Astrocyte of the spinal cord (primary cell): Measurements from ENCODE around the gene SHD.

ENCODE experiments used
- DNase-seq: peaks from one replicate; pipeline ENCODE4 v3.0.0; 2011; ENCODE audit warnings: low read depth, low spot score
- H3K4me3 ChIP-seq: 2 replicates; pipeline ENCODE4 v1.5.1; 2011; ENCODE audit warnings: low read depth, mild to moderate bottlenecking, low read length, moderate library complexity
- CTCF ChIP-seq: IDR thresholded peaks from 2 replicates; pipeline ENCODE4 v1.5.1; 2012; ENCODE audit warnings: low read depth, mild to moderate bottlenecking, low read length, inconsistent platforms
- in situ Hi-C: cut with HindIII; loops from 2 replicates; pipeline ENCODE4 v1.10.0; 2017; ENCODE audit warnings: low sequenced_read_pairs

Gene SHD

GRCh38 chr19:4257025-4257424, 22.0 kb upstream of the SHD start:
- no peak for TF ChIP-seq CTCF
- H3K4me3 ChIP-seq, result no peak overlapping the region
- no peak for DNase-seq
- in situ Hi-C loops, result no loop called here

DNA sequence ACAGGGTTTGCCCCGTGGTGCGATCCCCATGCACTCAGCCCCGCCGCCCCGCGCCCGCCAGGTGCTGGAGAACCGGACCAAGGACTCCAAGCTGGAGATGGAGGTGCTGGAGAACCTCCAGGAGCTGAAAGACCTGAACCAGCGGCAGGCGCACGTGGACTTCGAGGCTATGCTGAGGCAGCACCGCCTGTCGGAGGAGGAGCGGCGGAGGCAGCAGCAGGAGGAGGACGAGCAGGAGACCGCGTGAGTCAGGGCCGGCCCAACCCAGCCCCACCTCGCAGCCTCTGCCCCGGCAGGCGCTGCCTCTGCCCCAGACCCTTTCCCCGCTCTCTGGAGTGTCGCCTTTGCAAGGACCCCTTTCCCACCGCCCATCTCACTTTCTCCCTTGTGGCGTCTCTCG, 20.9 kb upstream of the SHD start:
- H3K4me3 ChIP-seq, result no peak overlapping the region
- no peak for TF ChIP-seq CTCF
- no peak for DNase-seq
- in situ Hi-C loops, result no loop called here

DNA sequence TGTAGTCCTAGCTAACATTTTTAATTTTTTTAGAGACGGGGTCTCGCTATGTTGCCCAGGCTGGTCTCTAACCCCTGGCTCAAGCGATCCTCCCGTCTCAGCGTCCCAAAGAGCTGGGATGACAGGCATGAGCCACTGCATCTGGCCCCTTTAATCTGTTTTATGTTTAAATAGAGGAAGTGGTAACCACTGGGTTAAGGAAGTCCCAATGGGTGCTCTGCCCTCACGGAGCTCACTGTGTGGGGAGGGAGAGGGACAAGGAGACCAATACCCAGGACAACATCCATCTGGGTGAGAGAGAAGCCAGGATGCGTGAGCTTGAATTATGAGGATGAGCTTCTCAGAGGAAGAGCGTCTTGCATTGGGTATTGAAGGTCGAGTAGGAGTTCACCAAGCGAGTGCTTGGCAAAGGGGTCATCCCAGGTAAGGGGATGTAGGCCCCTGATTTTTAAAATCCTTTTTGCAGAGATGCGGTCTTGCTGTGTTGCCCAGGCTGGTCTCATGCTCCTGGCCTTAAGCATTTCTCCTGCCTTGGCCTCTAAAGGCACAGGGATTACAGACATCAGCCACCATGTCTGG, 18.4 kb upstream of the SHD start:
- H3K4me3 ChIP-seq, result no peak overlapping the region
- in situ Hi-C loops, result no loop called here
- DNase-seq, result no peak
- TF ChIP-seq CTCF, result no peak

DNA sequence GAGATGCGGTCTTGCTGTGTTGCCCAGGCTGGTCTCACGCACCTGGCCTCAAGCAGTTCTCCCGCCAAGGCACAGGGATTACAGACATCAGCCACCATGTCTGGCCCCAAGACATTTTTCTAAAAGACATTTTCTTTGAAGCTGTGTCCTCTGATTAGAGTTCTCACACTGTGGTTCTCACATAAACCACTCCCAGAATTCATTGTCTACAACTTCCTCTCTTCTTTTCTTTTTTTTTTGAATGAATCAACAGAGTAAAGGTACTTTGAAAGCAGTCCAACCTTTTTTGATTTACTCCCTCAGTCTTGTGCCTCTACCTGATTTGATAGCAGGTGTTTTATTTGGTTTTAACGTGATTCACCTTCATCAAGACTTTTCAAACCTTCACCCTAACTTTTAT, 14.3 kb upstream of the SHD start:
- no peak for TF ChIP-seq CTCF
- in situ Hi-C loops, result no loop called here
- no peak overlapping the region for H3K4me3 ChIP-seq
- DNase-seq, result no peak

- H3K4me3 ChIP-seq, result no peak overlapping the region
- no peak for TF ChIP-seq CTCF
- in situ Hi-C loops, result no loop called here
- DNase-seq, result no peak
Observed at GRCh38 chr19:4266253-4267000, 12.6 kb upstream of the SHD start.

DNA sequence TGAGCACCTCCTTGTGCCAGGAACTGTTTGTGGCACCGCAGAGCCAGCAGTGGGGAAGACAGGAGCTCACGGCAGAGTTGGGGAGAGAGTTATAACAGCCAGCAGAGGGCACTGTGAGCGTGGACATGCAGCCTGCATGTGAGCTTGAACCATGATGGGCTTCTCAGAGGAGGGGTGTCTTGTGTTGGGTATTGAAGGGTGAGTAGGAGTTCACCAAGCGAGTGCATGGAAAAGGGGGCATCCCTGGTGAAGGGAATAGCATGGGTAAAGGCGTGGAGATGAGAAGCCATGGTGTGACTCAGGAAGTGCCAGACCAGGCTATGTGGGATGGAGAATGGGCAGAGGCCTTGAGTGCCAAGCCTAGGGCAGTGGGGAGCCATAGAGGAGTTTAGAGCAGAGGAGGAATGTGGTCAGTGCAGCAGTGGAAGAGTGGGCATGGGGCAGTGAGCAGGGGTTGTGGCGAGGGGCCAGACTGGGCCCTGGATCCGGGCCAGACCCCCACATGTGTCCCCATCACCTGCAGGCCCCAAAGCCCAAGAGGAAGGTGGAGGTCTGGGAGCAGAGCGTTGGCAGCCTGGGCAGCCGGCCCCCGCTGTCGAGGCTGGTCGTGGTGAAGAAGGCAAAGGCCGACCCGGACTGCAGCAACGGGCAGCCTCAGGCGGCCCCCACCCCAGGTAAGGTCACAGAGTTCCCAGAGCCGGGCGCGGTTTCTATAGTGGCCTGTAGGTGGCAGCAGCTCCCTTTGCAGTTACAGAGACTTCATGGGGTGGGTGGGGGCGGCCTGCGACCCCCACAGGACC, 11.8 kb upstream of the SHD start:
- peak; percentile 85 for TF ChIP-seq CTCF
- peak; percentile 29 for DNase-seq
- in situ Hi-C loops, result no loop called here
- H3K4me3 ChIP-seq, result no peak overlapping the region
